Measurements from ENCODE around the gene RPE65. TPM values are rescaled to one million over a fixed set of nuclear protein-coding genes. Genes with fewer than 3 reads are reported as not detected.
"Not testable (repeated sequence)": the region's sequence is repeated elsewhere in the genome, so short reads cannot be mapped to it uniquely, and the experiment has no call there.

RPE65 gene
- total and polyA plus RNA-seq, 2 donors (not counting 1 experiment from before 2014, with no cell fraction given) = not detected

GRCh38 chr1:68401506-68401905 lies 48.2 kb downstream of the RPE65 start:
- TF ChIP-seq EZH2 (IDR thresholded peaks at IDR 0.05; ENCODE audit: borderline replicate concordance, insufficient read depth, low read depth, low read length, poor library complexity, severe bottlenecking) = no peak
- TF ChIP-seq, protein P1, sequence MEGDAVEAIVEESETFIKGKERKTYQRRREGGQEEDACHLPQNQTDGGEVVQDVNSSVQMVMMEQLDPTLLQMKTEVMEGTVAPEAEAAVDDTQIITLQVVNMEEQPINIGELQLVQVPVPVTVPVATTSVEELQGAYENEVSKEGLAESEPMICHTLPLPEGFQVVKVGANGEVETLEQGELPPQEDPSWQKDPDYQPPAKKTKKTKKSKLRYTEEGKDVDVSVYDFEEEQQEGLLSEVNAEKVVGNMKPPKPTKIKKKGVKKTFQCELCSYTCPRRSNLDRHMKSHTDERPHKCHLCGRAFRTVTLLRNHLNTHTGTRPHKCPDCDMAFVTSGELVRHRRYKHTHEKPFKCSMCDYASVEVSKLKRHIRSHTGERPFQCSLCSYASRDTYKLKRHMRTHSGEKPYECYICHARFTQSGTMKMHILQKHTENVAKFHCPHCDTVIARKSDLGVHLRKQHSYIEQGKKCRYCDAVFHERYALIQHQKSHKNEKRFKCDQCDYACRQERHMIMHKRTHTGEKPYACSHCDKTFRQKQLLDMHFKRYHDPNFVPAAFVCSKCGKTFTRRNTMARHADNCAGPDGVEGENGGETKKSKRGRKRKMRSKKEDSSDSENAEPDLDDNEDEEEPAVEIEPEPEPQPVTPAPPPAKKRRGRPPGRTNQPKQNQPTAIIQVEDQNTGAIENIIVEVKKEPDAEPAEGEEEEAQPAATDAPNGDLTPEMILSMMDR (IDR thresholded peaks at IDR 0.05) = no peak
- no peaks in the 10 kb centered on the region for H3K9me3 Mint-ChIP-seq (ENCODE audit: insufficient read depth)
- ChIA-PET CTCF (no interaction called here), POLR2A (no interaction called here)
- intact Hi-C loops (cut with micrococcal nuclease) = no loop called here
- Histone ChIP-seq H3K4me2 (replicated peaks; ENCODE audit: low read depth, low read length, poor library complexity, severe bottlenecking) (no peak overlapping the region), H3K27ac (ENCODE audit: low read length in 2 of 2) (no peak overlapping the region), H3K36me3 (replicated peaks in 1 of 2; ENCODE audit: control extremely low read depth in 1 of 2, control insufficient read depth in 1 of 2, extremely low read depth in 1 of 2, insufficient read depth in 2 of 2, low read length in 1 of 2) (no peaks in the 10 kb centered on the region), H3K9ac (ENCODE audit: low read length) (no peak overlapping the region), H3K79me2 (ENCODE audit: control insufficient read depth, insufficient read depth, low read length) (no peaks in the 10 kb centered on the region), H3K9me3 (ENCODE audit: control extremely low read depth in 1 of 3, control insufficient read depth in 2 of 3, insufficient read depth in 1 of 3, low read length in 2 of 3) (no peaks in the 10 kb centered on the region), H3K27me3 (replicated peaks in 1 of 4; ENCODE audit: control extremely low read depth in 1 of 4, control insufficient read depth in 3 of 4, insufficient read depth in 4 of 4, low read length in 3 of 4) (no peaks in the 10 kb centered on the region), H3K4me3 (ENCODE audit: control extremely low read depth in 1 of 5, extremely low read depth in 1 of 5, insufficient read depth in 1 of 5, low read depth in 2 of 5, low read length in 4 of 5) (no peak overlapping the region), H4K20me1 (ENCODE audit: control insufficient read depth, insufficient read depth, low read length, poor library complexity, severe bottlenecking) (no peaks in the 10 kb centered on the region), H3K4me1 (ENCODE audit: control insufficient read depth in 2 of 2, insufficient read depth in 2 of 2, low read length in 2 of 2) (no peaks in the 10 kb centered on the region), H2AFZ (ENCODE audit: insufficient read depth, low read depth, low read length, poor library complexity, severe bottlenecking) (no peak overlapping the region)
- WGBS (ENCODE audit: insufficient coverage) = 100% methylated on average over 1 of the region's 4 CpGs
- H3K4me3 Mint-ChIP-seq = no peak overlapping the region
- H3K4me1 Mint-ChIP-seq = no peaks in the 10 kb centered on the region
- ATAC-seq (ENCODE audit: low read depth) (no peak), DNase-seq (no peak)
- no peak overlapping the region for H3K27ac Mint-ChIP-seq
- H3K27me3 Mint-ChIP-seq = peaks cover 20% of the 10 kb centered on the region

DNA sequence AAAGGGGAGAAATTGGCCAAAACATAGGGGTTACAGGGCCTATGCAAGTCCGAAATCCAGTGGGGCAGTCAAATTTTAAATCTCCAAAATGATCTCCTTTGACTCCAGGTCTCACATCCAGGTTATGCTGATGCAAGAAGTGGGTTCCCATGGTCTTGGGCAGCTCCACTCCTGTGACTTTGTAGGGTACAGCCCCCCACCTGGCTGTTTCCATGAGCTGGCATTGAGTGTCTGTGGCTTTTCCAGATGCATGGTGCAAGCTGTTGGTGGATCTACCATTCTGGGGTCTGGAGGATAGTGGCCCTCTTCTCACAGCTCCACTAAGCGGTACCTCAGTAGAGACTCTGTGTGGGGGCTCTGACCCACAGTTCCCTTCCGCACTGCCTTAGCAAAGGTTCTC lies 54.2 kb downstream of the RPE65 start:
- H3K9ac ChIP-seq (ENCODE audit: low read length); H3K4me2 ChIP-seq (replicated peaks; ENCODE audit: low read depth, low read length, poor library complexity, severe bottlenecking); H3K27ac ChIP-seq (ENCODE audit: low read length in 2 of 2); H3K9me3 Mint-ChIP-seq (ENCODE audit: insufficient read depth); POLR2A ChIA-PET; H2AFZ ChIP-seq (ENCODE audit: insufficient read depth, low read depth, low read length, poor library complexity, severe bottlenecking); intact Hi-C loops (cut with micrococcal nuclease); CTCF ChIA-PET; H3K4me3 ChIP-seq (ENCODE audit: control extremely low read depth in 1 of 5, extremely low read depth in 1 of 5, insufficient read depth in 1 of 5, low read depth in 2 of 5, low read length in 4 of 5); H3K4me3 Mint-ChIP-seq; H3K4me1 Mint-ChIP-seq; H3K27me3 ChIP-seq (replicated peaks in 1 of 4; ENCODE audit: control extremely low read depth in 1 of 4, control insufficient read depth in 3 of 4, insufficient read depth in 4 of 4, low read length in 3 of 4); H3K79me2 ChIP-seq (ENCODE audit: control insufficient read depth, insufficient read depth, low read length); H4K20me1 ChIP-seq (ENCODE audit: control insufficient read depth, insufficient read depth, low read length, poor library complexity, severe bottlenecking); H3K27ac Mint-ChIP-seq; ATAC-seq (ENCODE audit: low read depth); H3K9me3 ChIP-seq (ENCODE audit: control extremely low read depth in 1 of 3, control insufficient read depth in 2 of 3, insufficient read depth in 1 of 3, low read length in 2 of 3); DNase-seq; H3K4me1 ChIP-seq (ENCODE audit: control insufficient read depth in 2 of 2, insufficient read depth in 2 of 2, low read length in 2 of 2); H3K36me3 ChIP-seq (replicated peaks in 1 of 2; ENCODE audit: control extremely low read depth in 1 of 2, control insufficient read depth in 1 of 2, extremely low read depth in 1 of 2, insufficient read depth in 2 of 2, low read length in 1 of 2); H3K27me3 Mint-ChIP-seq: not testable (repeated sequence)
- WGBS (ENCODE audit: insufficient coverage) = 89% methylated on average over 3 of the region's 3 CpGs

- ATAC-seq (ENCODE audit: low read depth); H3K36me3 ChIP-seq (replicated peaks in 1 of 2; ENCODE audit: control extremely low read depth in 1 of 2, control insufficient read depth in 1 of 2, extremely low read depth in 1 of 2, insufficient read depth in 2 of 2, low read length in 1 of 2); H3K4me3 ChIP-seq (ENCODE audit: control extremely low read depth in 1 of 5, extremely low read depth in 1 of 5, insufficient read depth in 1 of 5, low read depth in 2 of 5, low read length in 4 of 5); H3K27me3 ChIP-seq (replicated peaks in 1 of 4; ENCODE audit: control extremely low read depth in 1 of 4, control insufficient read depth in 3 of 4, insufficient read depth in 4 of 4, low read length in 3 of 4); intact Hi-C loops (cut with micrococcal nuclease); H3K9me3 Mint-ChIP-seq (ENCODE audit: insufficient read depth); H3K27me3 Mint-ChIP-seq; H3K27ac Mint-ChIP-seq; H3K27ac ChIP-seq (ENCODE audit: low read length in 2 of 2); CTCF ChIA-PET; DNase-seq; H3K4me1 ChIP-seq (ENCODE audit: control insufficient read depth in 2 of 2, insufficient read depth in 2 of 2, low read length in 2 of 2); POLR2A ChIA-PET; H4K20me1 ChIP-seq (ENCODE audit: control insufficient read depth, insufficient read depth, low read length, poor library complexity, severe bottlenecking); H3K9me3 ChIP-seq (ENCODE audit: control extremely low read depth in 1 of 3, control insufficient read depth in 2 of 3, insufficient read depth in 1 of 3, low read length in 2 of 3); H3K4me3 Mint-ChIP-seq; H3K4me1 Mint-ChIP-seq; H3K4me2 ChIP-seq (replicated peaks; ENCODE audit: low read depth, low read length, poor library complexity, severe bottlenecking); H3K79me2 ChIP-seq (ENCODE audit: control insufficient read depth, insufficient read depth, low read length); H2AFZ ChIP-seq (ENCODE audit: insufficient read depth, low read depth, low read length, poor library complexity, severe bottlenecking); H3K9ac ChIP-seq (ENCODE audit: low read length): not testable (repeated sequence)
- WGBS (ENCODE audit: insufficient coverage) = no CpG with 5 or more reads among the region's 5 CpGs
These were observed 57.3 kb downstream of the RPE65 start for GRCh38 chr1:68392474-68392873.
